ENCODE data around the gene POLN. TPM values are rescaled to one million over a fixed set of nuclear protein-coding genes. Genes with fewer than 3 reads are reported as not detected.

Gene POLN
- total RNA-seq, 4 donors from 2014 or later, result 0.27 to 2.6 (median 1.4) TPM

- no peaks in the 10 kb centered on the region for H3K9me3 ChIP-seq
- no peaks in the 10 kb centered on the region for H3K36me3 ChIP-seq
- H3K27me3 ChIP-seq, result no peaks in the 10 kb centered on the region
- H3K27ac ChIP-seq, result no peak overlapping the region
- intact Hi-C loops (cut with DNase I; ENCODE audit: low total_unique reads), result no loop called here
- no peak overlapping the region for H3K4me3 ChIP-seq
- peaks cover 0 to 4% (median 0%) of the 10 kb centered on the region in 4 donors for H3K4me1 ChIP-seq
- in situ Hi-C loops (cut with MboI; ENCODE audit: low pct_ligation_motif_present in 1 of 4, low pct_unique_long_range_greater_than_20kb in 1 of 4, low sequenced_read_pairs in 3 of 4), result loop anchor here in 2 of 4 donors (25.0 kb wide), 3 partner anchors 221 to 371 kb away; no protein-coding TSS in a partner anchor
- no peak for DNase-seq
- TF ChIP-seq CTCF (IDR thresholded peaks at IDR 0.05) (no peak), POLR2AphosphoS5 (IDR thresholded peaks at IDR 0.05) (no peak), EP300 (IDR thresholded peaks at IDR 0.05; ENCODE audit: low read depth) (no peak), POLR2A (IDR thresholded peaks at IDR 0.05) (no peak)
Measured at GRCh38 chr4:2183394-2183793, 58.5 kb downstream of the POLN start.

- peaks cover 0 to 4% (median 0%) of the 10 kb centered on the region in 4 donors for H3K4me1 ChIP-seq
- no peak overlapping the region for H3K4me3 ChIP-seq
- intact Hi-C loops (cut with DNase I; ENCODE audit: low total_unique reads), result no loop called here
- TF ChIP-seq POLR2A (IDR thresholded peaks at IDR 0.05) (no peak), POLR2AphosphoS5 (IDR thresholded peaks at IDR 0.05) (no peak), CTCF (IDR thresholded peaks at IDR 0.05) (no peak), EP300 (IDR thresholded peaks at IDR 0.05; ENCODE audit: low read depth) (no peak)
- DNase-seq, result no peak
- 48 to 86% methylated on average over 3 of the region's 3 CpGs for WGBS, 2 donors (ENCODE audit: low coverage in 1 of 2)
- H3K9me3 ChIP-seq, result no peaks in the 10 kb centered on the region
- no peak overlapping the region for H3K27ac ChIP-seq
- no peaks in the 10 kb centered on the region for H3K36me3 ChIP-seq
- in situ Hi-C loops (cut with MboI; ENCODE audit: low pct_ligation_motif_present in 1 of 4, low pct_unique_long_range_greater_than_20kb in 1 of 4, low sequenced_read_pairs in 3 of 4), result loop anchor here in 2 of 4 donors (25.0 kb wide), 3 partner anchors 221 to 371 kb away; no protein-coding TSS in a partner anchor
- H3K27me3 ChIP-seq, result no peaks in the 10 kb centered on the region
Measured at GRCh38 chr4:2182994-2183393, 58.9 kb downstream of the POLN start.

- WGBS, 2 donors (ENCODE audit: low coverage in 1 of 2), result 92 to 96% methylated on average over 2 of the region's 2 CpGs
- in situ Hi-C loops (cut with MboI; ENCODE audit: low pct_ligation_motif_present in 1 of 4, low pct_unique_long_range_greater_than_20kb in 1 of 4, low sequenced_read_pairs in 3 of 4), result loop anchor here in 2 of 4 donors (25.0 kb wide), 3 partner anchors 218 to 368 kb away; no protein-coding TSS in a partner anchor
- Histone ChIP-seq H3K9me3 (no peaks in the 10 kb centered on the region), H3K4me3 (no peak overlapping the region), H3K4me1 (peaks cover 0 to 4% (median 0%) of the 10 kb centered on the region in 4 donors), H3K36me3 (no peaks in the 10 kb centered on the region), H3K27ac (no peak overlapping the region), H3K27me3 (no peaks in the 10 kb centered on the region)
- DNase-seq, result no peak
- intact Hi-C loops (cut with DNase I; ENCODE audit: low total_unique reads), result no loop called here
- TF ChIP-seq POLR2AphosphoS5 (IDR thresholded peaks at IDR 0.05), result no peak
- no peak for TF ChIP-seq CTCF (IDR thresholded peaks at IDR 0.05)
- TF ChIP-seq POLR2A (IDR thresholded peaks at IDR 0.05), result no peak
- no peak for TF ChIP-seq EP300 (IDR thresholded peaks at IDR 0.05; ENCODE audit: low read depth)
Measured at GRCh38 chr4:2180410-2180809, 61.5 kb downstream of the POLN start.

GRCh38 chr4:2179717-2180116 lies 62.2 kb downstream of the POLN start:
- TF ChIP-seq POLR2A (IDR thresholded peaks at IDR 0.05) (no peak), CTCF (IDR thresholded peaks at IDR 0.05) (no peak), EP300 (IDR thresholded peaks at IDR 0.05; ENCODE audit: low read depth) (no peak), POLR2AphosphoS5 (IDR thresholded peaks at IDR 0.05) (no peak)
- Histone ChIP-seq H3K27ac (no peak overlapping the region), H3K4me1 (peaks cover 0 to 4% (median 0%) of the 10 kb centered on the region in 4 donors), H3K4me3 (no peak overlapping the region), H3K9me3 (no peaks in the 10 kb centered on the region), H3K36me3 (no peaks in the 10 kb centered on the region), H3K27me3 (no peaks in the 10 kb centered on the region)
- intact Hi-C loops (cut with DNase I; ENCODE audit: low total_unique reads) (no loop called here), in situ Hi-C loops (cut with MboI; ENCODE audit: low pct_ligation_motif_present in 1 of 4, low pct_unique_long_range_greater_than_20kb in 1 of 4, low sequenced_read_pairs in 3 of 4) (loop anchor here in 2 of 4 donors (25.0 kb wide), 3 partner anchors 217 to 367 kb away; no protein-coding TSS in a partner anchor)
- no peak for DNase-seq
- 62% methylated on average over 7 of the region's 7 CpGs; no CpG with 5 or more reads in 1 of the 2 donors for WGBS, 2 donors (ENCODE audit: low coverage in 1 of 2)

Measured in transverse colon (tissue), 4 donors.